Activated T-cell treated with anti-CD3 and anti-CD28 coated beads, Interleukin-2, amount 50 U/mL, for 24 hours (primary cell): ENCODE measurements around the gene TNS1.

Source experiments
- DNase-seq: peaks from one replicate; pipeline ENCODE4 v3.0.0-alpha.2; 2020
- H3K27ac Mint-ChIP-seq: 2 replicates; pipeline ENCODE4 v1.8.0; 2020; ENCODE audit warnings: mild to moderate bottlenecking, mixed read lengths
- H3K27me3 Mint-ChIP-seq: 2 replicates; pipeline ENCODE4 v1.8.0; 2020; ENCODE audit warnings: mixed read lengths
- H3K36me3 Mint-ChIP-seq: 2 replicates; pipeline ENCODE4 v1.8.0; 2020; ENCODE audit warnings: low read depth, mixed read lengths
- H3K4me1 Mint-ChIP-seq: 2 replicates; pipeline ENCODE4 v1.8.0; 2020; ENCODE audit warnings: low read depth, mixed read lengths
- H3K4me3 Mint-ChIP-seq: 2 replicates; pipeline ENCODE4 v1.8.0; 2020; ENCODE audit warnings: mild to moderate bottlenecking, moderate library complexity, mixed read lengths
- H3K9me3 Mint-ChIP-seq: 2 replicates; pipeline ENCODE4 v1.8.0; 2020; ENCODE audit warnings: mixed read lengths

TNS1 gene

GRCh38 chr2:217939629-217940245 is 63.1 kb downstream of the TNS1 start:
- Mint-ChIP-seq H3K36me3 (no peaks in the 10 kb centered on the region), H3K27me3 (peaks cover 28% of the 10 kb centered on the region), H3K4me1 (no peaks in the 10 kb centered on the region), H3K4me3 (no peak overlapping the region), H3K9me3 (no peaks in the 10 kb centered on the region), H3K27ac (no peak overlapping the region)
- no peak for DNase-seq

GRCh38 chr2:217939220-217939619 is 63.6 kb downstream of the TNS1 start:
- DNase-seq, result no peak
- Mint-ChIP-seq H3K4me3 (no peak overlapping the region), H3K9me3 (no peaks in the 10 kb centered on the region), H3K27ac (no peak overlapping the region), H3K4me1 (no peaks in the 10 kb centered on the region), H3K27me3 (peaks cover 32% of the 10 kb centered on the region), H3K36me3 (no peaks in the 10 kb centered on the region)

- no peaks in the 10 kb centered on the region for H3K4me1 Mint-ChIP-seq
- peaks cover 27% of the 10 kb centered on the region for H3K27me3 Mint-ChIP-seq
- no peak for DNase-seq
- H3K4me3 Mint-ChIP-seq, result no peak overlapping the region
- no peaks in the 10 kb centered on the region for H3K9me3 Mint-ChIP-seq
- H3K27ac Mint-ChIP-seq, result no peak overlapping the region
- H3K36me3 Mint-ChIP-seq, result no peaks in the 10 kb centered on the region
Observed at GRCh38 chr2:217938036-217938435, 64.8 kb downstream of the TNS1 start.

GRCh38 chr2:217937446-217937845 is 65.3 kb downstream of the TNS1 start:
- no peak overlapping the region for H3K4me3 Mint-ChIP-seq
- H3K9me3 Mint-ChIP-seq, result no peaks in the 10 kb centered on the region
- H3K27me3 Mint-ChIP-seq, result peaks cover 29% of the 10 kb centered on the region
- H3K27ac Mint-ChIP-seq, result no peak overlapping the region
- H3K36me3 Mint-ChIP-seq, result no peaks in the 10 kb centered on the region
- H3K4me1 Mint-ChIP-seq, result no peaks in the 10 kb centered on the region
- DNase-seq, result no peak

- no peak overlapping the region for H3K27ac Mint-ChIP-seq
- no peak overlapping the region for H3K4me3 Mint-ChIP-seq
- no peaks in the 10 kb centered on the region for H3K36me3 Mint-ChIP-seq
- no peak for DNase-seq
- peaks cover 24% of the 10 kb centered on the region for H3K27me3 Mint-ChIP-seq
- no peaks in the 10 kb centered on the region for H3K9me3 Mint-ChIP-seq
- H3K4me1 Mint-ChIP-seq, result no peaks in the 10 kb centered on the region
Observed at GRCh38 chr2:217936952-217937351, 65.8 kb downstream of the TNS1 start.

GRCh38 chr2:217935901-217936684 is 66.7 kb downstream of the TNS1 start:
- no peaks in the 10 kb centered on the region for H3K9me3 Mint-ChIP-seq
- no peak for DNase-seq
- no peak overlapping the region for H3K4me3 Mint-ChIP-seq
- no peaks in the 10 kb centered on the region for H3K36me3 Mint-ChIP-seq
- H3K27me3 Mint-ChIP-seq, result peaks cover 15% of the 10 kb centered on the region
- no peak overlapping the region for H3K27ac Mint-ChIP-seq
- no peaks in the 10 kb centered on the region for H3K4me1 Mint-ChIP-seq

GRCh38 chr2:217935235-217935879 is 67.4 kb downstream of the TNS1 start:
- no peak overlapping the region for H3K27ac Mint-ChIP-seq
- peaks cover 13% of the 10 kb centered on the region for H3K27me3 Mint-ChIP-seq
- no peak overlapping the region for H3K4me3 Mint-ChIP-seq
- DNase-seq, result no peak
- no peaks in the 10 kb centered on the region for H3K4me1 Mint-ChIP-seq
- H3K9me3 Mint-ChIP-seq, result no peaks in the 10 kb centered on the region
- H3K36me3 Mint-ChIP-seq, result no peaks in the 10 kb centered on the region

- H3K9me3 Mint-ChIP-seq, result no peaks in the 10 kb centered on the region
- H3K4me3 Mint-ChIP-seq, result no peak overlapping the region
- no peaks in the 10 kb centered on the region for H3K4me1 Mint-ChIP-seq
- H3K27ac Mint-ChIP-seq, result no peak overlapping the region
- DNase-seq, result no peak
- peaks cover 17% of the 10 kb centered on the region for H3K27me3 Mint-ChIP-seq
- H3K36me3 Mint-ChIP-seq, result no peaks in the 10 kb centered on the region
Observed at GRCh38 chr2:217934321-217935131, 68.3 kb downstream of the TNS1 start.

- Mint-ChIP-seq H3K36me3 (no peaks in the 10 kb centered on the region), H3K27me3 (peaks cover 17% of the 10 kb centered on the region), H3K4me3 (no peak overlapping the region), H3K4me1 (no peaks in the 10 kb centered on the region), H3K9me3 (no peaks in the 10 kb centered on the region), H3K27ac (no peak overlapping the region)
- no peak for DNase-seq
Observed at GRCh38 chr2:217933617-217933993, 69.2 kb downstream of the TNS1 start.

- Mint-ChIP-seq H3K4me1 (no peaks in the 10 kb centered on the region), H3K36me3 (no peaks in the 10 kb centered on the region), H3K4me3 (no peak overlapping the region), H3K27me3 (peaks cover 17% of the 10 kb centered on the region), H3K9me3 (no peaks in the 10 kb centered on the region), H3K27ac (no peak overlapping the region)
- DNase-seq, result no peak
Observed at GRCh38 chr2:217932803-217933616, 69.8 kb downstream of the TNS1 start.

GRCh38 chr2:217931846-217932560 is 70.8 kb downstream of the TNS1 start:
- DNase-seq, result no peak
- Mint-ChIP-seq H3K27me3 (peaks cover 17% of the 10 kb centered on the region), H3K4me1 (no peaks in the 10 kb centered on the region)

GRCh38 chr2:217930761-217931563 is 71.8 kb downstream of the TNS1 start:
- Mint-ChIP-seq H3K4me3 (no peak overlapping the region), H3K9me3 (no peaks in the 10 kb centered on the region), H3K27me3 (peaks cover 17% of the 10 kb centered on the region), H3K27ac (no peak overlapping the region), H3K36me3 (no peaks in the 10 kb centered on the region), H3K4me1 (no peaks in the 10 kb centered on the region)
- DNase-seq, result no peak

More at GRCh38 chr2:217931846-217932560, 70.8 kb downstream of the TNS1 start:
- no peaks in the 10 kb centered on the region for H3K9me3 Mint-ChIP-seq
- no peak overlapping the region for H3K27ac Mint-ChIP-seq
- H3K36me3 Mint-ChIP-seq, result no peaks in the 10 kb centered on the region
- no peak overlapping the region for H3K4me3 Mint-ChIP-seq
